HL-60 (cell line): ENCODE measurements around the gene ATP8A2.

Experiments used
- DNase-seq, 2 experiments: peaks; one replicate each; pipeline ENCODE4 v3.0.0-alpha.2; 2010 to 2020; ENCODE audit warnings: low read depth in 1 of 2, low spot score in 1 of 2
- H3K27ac ChIP-seq: fragments of 250-450 bp; sonication (Bioruptor Pico); replicated peaks from 2 replicates; pipeline ENCODE4 v1.5.1; 2020; ENCODE audit warnings: mild to moderate bottlenecking, moderate library complexity
- H3K27me3 ChIP-seq: fragments of 250-450 bp; sonication (Bioruptor Pico); 2 replicates; pipeline ENCODE4 v1.5.1; 2021; ENCODE audit warnings: mild to moderate bottlenecking, moderate library complexity; ENCODE audit not compliant: insufficient read depth, poor library complexity, severe bottlenecking
- H3K4me3 ChIP-seq: replicated peaks from 2 replicates; pipeline ENCODE4 v1.5.1; 2011; ENCODE audit warnings: mild to moderate bottlenecking, control low read depth, low read length; ENCODE audit not compliant: insufficient read depth
- CTCF ChIP-seq: IDR thresholded peaks from one replicate; pipeline ENCODE4 v1.5.1; 2011; ENCODE audit warnings: low read length, control low read depth, inconsistent platforms; ENCODE audit not compliant: insufficient read depth
- GABPA ChIP-seq: IDR thresholded peaks from 2 replicates; pipeline ENCODE4 v1.6.1; 2012; ENCODE audit warnings: low read depth
- POLR2AphosphoS5 ChIP-seq: IDR thresholded peaks from 2 replicates; pipeline ENCODE4 v1.6.1; 2012; ENCODE audit warnings: low read depth
- REST ChIP-seq: IDR thresholded peaks from 2 replicates; pipeline ENCODE4 v1.6.1; 2012; ENCODE audit warnings: low read depth; ENCODE audit not compliant: insufficient replicate concordance
- SPI1 ChIP-seq: IDR thresholded peaks from 2 replicates; pipeline ENCODE4 v1.6.1; 2012; ENCODE audit warnings: low read depth, mild to moderate bottlenecking, borderline replicate concordance

The ATP8A2 gene

GRCh38 chr13:26017196-26017921 is 645.6 kb downstream of the ATP8A2 start:
- no peak overlapping the region for H3K4me3 ChIP-seq
- H3K27ac ChIP-seq = no peak overlapping the region
- no peaks in the 10 kb centered on the region for H3K27me3 ChIP-seq
- DNase-seq = no peak
- no peak for TF ChIP-seq SPI1
- no peak for TF ChIP-seq REST
- no peak for TF ChIP-seq GABPA
- no peak for TF ChIP-seq POLR2AphosphoS5
- TF ChIP-seq CTCF = no peak

GRCh38 chr13:26017932-26018665 is 646.3 kb downstream of the ATP8A2 start:
- TF ChIP-seq REST (no peak), CTCF (no peak), GABPA (no peak), POLR2AphosphoS5 (no peak), SPI1 (no peak)
- H3K27me3 ChIP-seq = no peaks in the 10 kb centered on the region
- no peak overlapping the region for H3K4me3 ChIP-seq
- H3K27ac ChIP-seq = no peak overlapping the region
- no peak for DNase-seq

GRCh38 chr13:26019251-26019650 is 647.5 kb downstream of the ATP8A2 start:
- no peak overlapping the region for H3K4me3 ChIP-seq
- no peaks in the 10 kb centered on the region for H3K27me3 ChIP-seq
- no peak for DNase-seq
- no peak overlapping the region for H3K27ac ChIP-seq
- TF ChIP-seq CTCF (no peak), GABPA (no peak), REST (no peak), SPI1 (no peak), POLR2AphosphoS5 (no peak)
